ENCODE measurements around the gene LTB. TPM values are rescaled to one million over a fixed set of nuclear protein-coding genes. Genes with fewer than 3 reads are reported as not detected.

Gene LTB
- total RNA-seq, 1 donor from 2014 or later: 10.0 TPM

- H3K4me3 ChIP-seq: no peak overlapping the region
- no peaks in the 10 kb centered on the region for H3K36me3 ChIP-seq
- intact Hi-C loops (cut with DNase I): no loop called here
- no peaks in the 10 kb centered on the region for H3K27me3 ChIP-seq (ENCODE audit: low read depth)
- ATAC-seq: peak in 1 of 2 donors; percentile 21
- H3K27ac ChIP-seq: peak overlapping the region; percentile 6
- DNase-seq: no peak
- H3K9me3 ChIP-seq: no peaks in the 10 kb centered on the region
- H3K4me1 ChIP-seq: peaks cover 12% of the 10 kb centered on the region
- TF ChIP-seq CTCF (IDR thresholded peaks at IDR 0.05): no peak
Observed at GRCh38 chr6:31567531-31568370, 14.5 kb downstream of the LTB start.

GRCh38 chr6:31560697-31561058 is 21.5 kb downstream of the LTB start:
- peaks cover 47% of the 10 kb centered on the region for H3K4me1 ChIP-seq
- TF ChIP-seq CTCF (IDR thresholded peaks at IDR 0.05): no peak
- H3K9me3 ChIP-seq: no peaks in the 10 kb centered on the region
- ATAC-seq (no peak), DNase-seq (no peak)
- peaks cover 41% of the 10 kb centered on the region for H3K36me3 ChIP-seq
- peak overlapping the region; percentile 75 for H3K27ac ChIP-seq
- no peaks in the 10 kb centered on the region for H3K27me3 ChIP-seq (ENCODE audit: low read depth)
- H3K4me3 ChIP-seq: no peak overlapping the region
- intact Hi-C loops (cut with DNase I): no loop called here

- Histone ChIP-seq H3K27ac (peak overlapping the region; percentile 75), H3K27me3 (ENCODE audit: low read depth) (no peaks in the 10 kb centered on the region), H3K9me3 (no peaks in the 10 kb centered on the region), H3K4me3 (peak overlapping the region; percentile 2), H3K4me1 (peaks cover 47% of the 10 kb centered on the region), H3K36me3 (peaks cover 41% of the 10 kb centered on the region)
- peak; percentile 10 for TF ChIP-seq CTCF (IDR thresholded peaks at IDR 0.05)
- intact Hi-C loops (cut with DNase I): no loop called here
- DNase-seq (peak; percentile 68), ATAC-seq (peak; percentile 75 to 76)
Observed at GRCh38 chr6:31559958-31560696, 22.1 kb downstream of the LTB start.

GRCh38 chr6:31559606-31559957 is 22.6 kb downstream of the LTB start:
- intact Hi-C loops (cut with DNase I): no loop called here
- DNase-seq: no peak
- no peak for TF ChIP-seq CTCF (IDR thresholded peaks at IDR 0.05)
- ATAC-seq: peak in 1 of 2 donors; percentile 4
- no peaks in the 10 kb centered on the region for H3K9me3 ChIP-seq
- H3K4me3 ChIP-seq: peak overlapping the region; percentile 2
- peaks cover 47% of the 10 kb centered on the region for H3K4me1 ChIP-seq
- peaks cover 46% of the 10 kb centered on the region for H3K36me3 ChIP-seq
- no peaks in the 10 kb centered on the region for H3K27me3 ChIP-seq (ENCODE audit: low read depth)
- peak overlapping the region; percentile 75 for H3K27ac ChIP-seq

- Histone ChIP-seq H3K4me1 (peaks cover 47% of the 10 kb centered on the region), H3K9me3 (no peaks in the 10 kb centered on the region)
- ATAC-seq: peak; percentile 79 to 84
Observed at GRCh38 chr6:31558631-31559500, 23.4 kb downstream of the LTB start.

More at GRCh38 chr6:31558631-31559500, 23.4 kb downstream of the LTB start:
- intact Hi-C loops (cut with DNase I): no loop called here
- Histone ChIP-seq H3K36me3 (peaks cover 53% of the 10 kb centered on the region), H3K27me3 (ENCODE audit: low read depth) (no peaks in the 10 kb centered on the region), H3K27ac (peak overlapping the region; percentile 75), H3K4me3 (peak overlapping the region; percentile 15)
- peak; percentile 64 for DNase-seq
- no peak for TF ChIP-seq CTCF (IDR thresholded peaks at IDR 0.05)

Data from lower lobe of right lung (tissue), 2 donors.